GM19240 (cell line): Measurements from ENCODE around the gene SORCS2.

Experiments
- DNase-seq: peaks from one replicate; pipeline ENCODE4 v3.0.0; 2011; ENCODE audit warnings: low spot score; ENCODE audit not compliant: insufficient read length

SORCS2 gene

DNA sequence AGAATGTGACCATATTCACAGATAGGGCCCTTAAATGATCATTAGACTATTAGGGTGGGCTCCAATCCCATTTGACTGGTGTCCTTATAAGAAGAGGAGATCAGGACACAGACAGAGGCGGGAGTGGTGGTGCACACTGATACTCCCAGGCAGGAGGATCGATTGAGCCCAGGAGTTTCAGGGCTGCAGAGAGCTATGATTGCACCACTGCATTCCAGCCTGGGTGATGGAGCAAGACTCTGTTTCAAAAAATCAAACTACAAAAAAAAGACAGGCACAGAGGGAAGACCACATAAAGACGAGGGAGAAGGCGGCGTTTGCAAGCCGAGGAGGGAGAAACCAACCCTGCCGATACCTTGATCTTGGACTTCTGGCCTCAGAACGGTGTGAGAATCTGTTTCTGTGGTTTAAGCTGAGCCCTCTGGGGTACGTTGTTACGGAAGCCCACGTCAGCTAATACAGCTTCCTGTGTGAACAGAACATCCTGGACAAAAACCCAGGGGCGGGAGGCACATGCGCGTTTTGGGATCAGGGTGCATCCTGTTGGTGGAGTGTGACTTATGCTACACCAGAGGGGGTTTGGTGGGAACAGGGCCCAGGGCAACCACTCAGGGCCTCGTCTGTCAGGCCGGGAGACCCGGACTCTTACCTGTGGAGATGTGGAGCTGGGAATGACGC lies 454.2 kb downstream of the SORCS2 start:
- DNase-seq: no peak

DNA sequence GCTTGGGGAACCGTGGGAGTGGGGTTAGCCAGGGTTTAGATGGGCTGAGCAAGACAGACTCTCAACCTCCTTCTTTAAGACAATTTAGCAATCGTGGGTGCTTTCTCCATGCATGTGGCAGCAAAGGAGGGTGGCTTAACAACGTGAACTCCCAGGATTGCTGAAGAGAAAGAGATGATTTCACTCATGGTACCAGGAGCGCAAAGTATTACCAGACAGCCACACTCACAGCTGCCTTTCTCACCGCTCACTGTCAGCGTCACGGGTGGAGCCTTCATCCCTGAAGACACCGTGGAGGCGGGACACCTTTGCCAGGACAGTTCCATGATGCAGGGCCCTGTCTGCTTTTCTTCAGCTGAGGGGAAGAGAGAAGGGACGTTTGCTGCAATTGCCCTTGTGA lies 454.8 kb downstream of the SORCS2 start:
- DNase-seq: no peak

DNA sequence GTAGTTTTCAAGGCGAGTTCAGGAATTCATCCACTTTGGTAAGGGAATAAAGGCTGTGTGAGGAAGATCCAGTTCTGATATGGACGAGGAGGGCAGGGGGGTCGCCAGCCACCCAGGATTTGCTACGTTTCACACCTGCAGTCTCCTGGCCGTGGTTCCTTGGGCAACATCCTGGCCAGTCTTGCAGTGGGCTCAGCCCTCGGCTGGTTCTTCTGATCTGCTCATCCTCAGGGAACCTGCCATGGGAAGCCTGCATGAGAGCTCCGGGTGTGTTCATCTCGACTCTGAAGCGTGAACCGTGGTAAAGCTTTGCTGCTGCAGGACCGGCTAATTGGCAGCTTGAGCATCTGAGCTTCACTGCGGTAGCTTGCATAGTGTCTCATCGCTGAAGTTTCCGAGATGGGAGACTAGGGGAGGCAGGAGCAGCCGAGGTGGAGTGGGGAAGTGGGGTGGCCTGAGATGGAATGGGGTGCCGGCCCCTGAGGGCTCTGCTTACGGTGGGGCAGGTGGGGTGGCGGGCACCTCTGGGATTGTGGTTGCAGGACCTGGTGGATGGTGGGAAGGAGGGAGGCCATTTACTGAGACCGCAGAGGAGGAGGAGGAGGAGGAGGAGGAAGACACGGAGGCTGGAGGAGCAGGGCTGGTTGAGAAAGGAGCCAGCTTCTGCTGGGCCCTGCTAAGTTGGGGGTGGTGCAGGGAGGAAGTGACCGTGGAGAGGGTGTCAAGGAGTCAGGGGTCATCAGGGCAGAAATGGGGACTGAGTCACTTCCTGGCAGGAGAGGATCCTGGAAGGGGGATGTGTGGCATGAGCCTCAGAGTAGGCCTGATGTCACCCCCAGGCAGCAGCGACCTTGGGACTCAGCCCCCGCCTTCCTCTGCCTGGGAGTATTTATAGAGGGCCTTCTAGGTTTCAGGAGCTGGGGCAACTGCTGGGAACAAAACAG lies 455.5 kb downstream of the SORCS2 start:
- DNase-seq: no peak

DNA sequence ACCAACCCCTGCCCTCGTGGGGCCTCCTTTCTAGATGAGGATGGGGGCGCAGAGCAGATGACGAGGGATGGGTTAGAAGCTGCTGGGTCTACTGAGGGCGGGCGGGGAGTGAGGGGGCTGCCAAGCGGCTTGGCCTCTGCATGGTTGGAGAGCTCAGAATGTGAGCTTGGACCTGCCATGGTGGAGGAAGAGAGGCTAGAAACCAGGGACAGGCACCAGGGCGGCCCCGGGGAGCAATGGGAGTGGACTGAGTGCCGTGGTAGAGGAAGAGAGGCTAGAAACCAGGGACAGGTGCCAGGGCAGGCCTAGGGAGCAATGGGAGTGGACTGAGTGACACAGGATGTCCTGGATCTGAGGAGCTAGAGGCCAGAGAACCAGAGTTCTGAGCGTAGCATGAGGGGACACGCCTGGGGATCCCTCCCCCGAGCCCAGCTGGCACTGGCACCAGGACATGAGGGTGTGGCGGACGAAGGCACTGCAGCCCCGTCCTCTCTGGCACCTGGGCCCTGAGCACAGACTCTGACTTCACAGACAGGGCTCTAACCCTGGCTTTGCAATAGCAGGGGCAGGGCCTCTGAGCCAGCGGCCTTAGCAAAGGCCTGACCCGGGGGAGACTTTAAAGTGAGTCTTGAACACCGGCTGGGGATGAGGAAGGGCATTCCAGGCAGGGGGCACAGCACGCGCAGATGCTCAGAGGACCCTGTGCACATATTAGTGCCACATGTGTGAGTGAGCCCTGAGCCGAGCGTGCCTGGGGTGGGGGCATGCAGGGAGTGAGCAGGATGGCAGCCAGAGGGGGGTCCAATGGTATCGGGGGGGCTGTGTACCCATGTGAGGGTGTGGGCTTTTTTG lies 456.4 kb downstream of the SORCS2 start:
- DNase-seq: no peak

DNA sequence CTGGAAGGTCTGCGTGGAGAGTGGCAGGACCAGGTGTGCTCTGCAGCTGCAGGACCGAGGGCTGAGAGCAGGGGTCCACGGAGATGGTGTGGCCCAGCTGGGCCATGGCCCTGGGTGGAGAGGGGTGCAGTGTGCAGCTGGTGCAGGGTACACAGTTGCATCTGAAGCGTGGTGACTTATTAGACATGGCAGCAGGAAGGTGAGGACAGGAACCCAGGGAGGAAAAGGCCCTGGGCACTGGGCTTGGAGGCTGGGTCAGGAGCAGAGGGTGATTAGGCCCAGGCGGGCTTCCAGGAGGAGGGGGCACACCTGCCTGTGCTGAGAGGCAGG lies 457.0 kb downstream of the SORCS2 start:
- no peak for DNase-seq

DNA sequence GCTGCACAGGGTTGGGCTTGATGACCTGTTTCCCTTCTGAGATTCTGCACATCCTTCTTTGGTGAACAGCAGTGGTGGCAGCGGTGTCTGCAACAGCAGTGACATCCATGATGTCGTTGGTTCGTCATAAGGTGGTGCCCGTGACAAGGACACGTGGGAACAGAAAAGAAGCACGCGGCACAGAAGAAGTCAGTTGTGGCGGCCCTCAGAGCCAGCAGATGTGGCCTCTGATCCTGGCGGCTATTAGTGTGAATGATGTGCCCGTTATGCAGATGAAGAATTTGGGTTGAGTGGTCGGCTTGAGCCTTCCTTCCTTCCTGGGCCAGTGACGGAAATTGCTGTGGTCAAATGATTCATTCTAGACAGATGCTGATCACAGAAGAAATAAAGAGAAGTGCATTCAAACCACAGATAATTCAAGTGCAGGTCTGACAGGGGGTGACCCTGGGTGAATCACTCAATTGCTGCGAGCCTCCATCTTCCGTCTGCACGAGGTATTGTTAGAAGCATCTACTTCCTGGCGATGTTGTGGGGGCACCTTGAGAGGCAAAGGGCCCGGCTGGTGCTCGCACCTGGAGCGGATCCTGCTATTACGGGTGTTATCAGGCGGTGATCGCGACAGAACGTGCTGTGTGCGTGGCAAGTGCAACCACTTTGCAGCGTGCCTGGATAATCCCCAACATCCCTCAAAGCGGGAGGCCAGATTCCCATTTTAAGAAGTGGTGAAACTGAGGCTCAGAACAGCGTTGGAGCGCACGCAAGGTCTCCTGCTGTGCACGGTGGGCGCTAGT lies 457.6 kb downstream of the SORCS2 start:
- DNase-seq: no peak

DNA sequence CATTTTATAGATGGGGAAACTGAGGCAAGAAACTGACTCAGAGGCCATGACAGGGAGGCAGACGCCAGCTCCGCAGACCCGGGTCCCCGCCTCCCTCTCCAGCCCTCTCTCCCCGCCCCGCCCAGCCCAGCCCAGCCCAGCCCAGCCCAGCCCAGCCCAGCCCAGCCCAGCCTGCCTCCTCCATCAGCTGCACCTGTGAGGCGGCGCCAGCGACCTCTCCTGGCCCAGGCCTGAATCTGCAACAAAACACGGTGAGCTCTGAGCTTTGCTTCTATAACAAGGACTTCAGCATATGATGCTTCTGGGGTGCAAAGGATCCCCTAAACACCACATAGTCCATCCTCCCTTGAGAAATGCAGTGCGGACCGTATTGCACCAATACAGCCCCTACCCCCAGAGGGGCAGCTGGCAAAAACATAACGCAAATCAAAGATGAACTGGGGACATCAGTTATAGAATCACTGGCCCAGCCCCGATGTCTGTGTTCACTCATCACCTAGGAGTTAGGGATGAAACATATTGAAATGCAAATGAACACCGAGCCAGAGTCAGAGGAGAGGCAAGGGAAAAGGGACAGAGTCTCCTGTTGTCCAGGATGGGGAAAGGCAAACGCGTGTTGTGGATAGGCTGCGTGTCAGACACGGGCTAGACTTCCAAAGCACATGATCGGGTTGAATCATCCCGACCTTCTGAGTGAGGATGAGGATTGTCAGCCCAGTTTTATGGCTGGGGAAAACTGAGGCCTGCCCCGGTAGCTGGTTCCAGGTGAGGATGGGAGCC lies 458.5 kb downstream of the SORCS2 start:
- DNase-seq: no peak

DNA sequence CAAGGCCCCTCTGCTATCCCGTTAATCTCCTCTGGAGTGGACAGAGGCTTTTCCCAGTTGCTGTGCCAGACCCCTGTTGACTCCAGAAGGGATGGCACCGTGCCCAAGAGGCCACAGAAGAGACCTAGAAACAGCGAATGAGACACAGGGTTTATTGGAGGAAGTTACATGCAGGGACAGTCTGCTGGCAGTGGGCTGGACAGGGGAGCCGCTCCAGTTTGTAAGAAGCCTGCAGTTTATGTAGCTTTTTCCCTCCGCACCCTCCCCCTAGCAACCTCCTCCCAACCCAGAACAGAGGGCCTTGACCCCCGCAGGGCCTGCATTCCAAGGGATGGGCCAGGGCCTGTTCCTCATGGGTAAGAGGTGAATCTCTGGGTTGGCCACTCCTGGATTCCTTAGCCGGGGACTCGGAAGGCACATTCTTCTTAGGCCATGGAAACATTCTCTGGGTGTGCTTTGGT lies 459.2 kb downstream of the SORCS2 start:
- DNase-seq: no peak

DNA sequence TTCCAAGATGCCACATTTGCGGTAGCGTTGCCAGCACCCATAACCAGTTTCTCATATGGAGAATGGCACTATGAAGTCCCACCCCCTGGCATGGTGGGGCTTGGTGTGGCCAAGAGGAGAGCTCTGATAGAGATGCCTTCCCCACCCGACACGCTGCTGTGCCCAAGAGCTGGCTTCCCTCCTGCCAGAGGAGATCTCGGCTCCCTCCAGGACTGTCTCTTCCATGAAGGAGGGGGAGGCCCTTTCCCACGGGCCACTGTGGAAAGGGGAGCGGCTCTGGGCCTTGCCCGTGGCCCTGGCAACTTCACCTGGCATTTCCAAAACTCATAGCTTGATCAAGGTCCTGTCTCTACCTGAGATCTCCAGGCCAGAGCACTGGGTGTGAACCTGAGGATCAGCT lies 459.7 kb downstream of the SORCS2 start:
- DNase-seq: no peak

DNA sequence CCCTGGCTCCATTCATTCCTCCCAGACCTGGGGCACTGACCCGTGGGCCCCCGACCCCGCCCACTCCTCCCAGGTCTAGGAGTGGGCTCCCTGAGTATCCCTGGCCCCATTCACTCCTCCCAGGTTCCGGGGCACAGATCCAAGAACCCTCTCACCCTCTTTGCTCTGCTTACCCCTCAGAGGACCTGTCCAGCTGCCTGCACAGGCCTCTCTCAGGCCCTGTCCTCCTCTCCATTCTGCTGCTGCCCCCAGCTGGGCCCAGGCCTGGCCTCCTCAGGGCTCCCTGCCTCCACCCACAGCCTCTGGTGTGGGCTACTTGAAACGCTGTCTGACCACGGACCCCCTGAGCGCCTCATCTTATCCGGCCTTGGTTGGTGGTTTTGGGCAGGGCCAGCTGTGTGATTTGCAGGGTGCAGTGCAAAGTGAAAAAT lies 460.1 kb downstream of the SORCS2 start:
- no peak for DNase-seq

DNA sequence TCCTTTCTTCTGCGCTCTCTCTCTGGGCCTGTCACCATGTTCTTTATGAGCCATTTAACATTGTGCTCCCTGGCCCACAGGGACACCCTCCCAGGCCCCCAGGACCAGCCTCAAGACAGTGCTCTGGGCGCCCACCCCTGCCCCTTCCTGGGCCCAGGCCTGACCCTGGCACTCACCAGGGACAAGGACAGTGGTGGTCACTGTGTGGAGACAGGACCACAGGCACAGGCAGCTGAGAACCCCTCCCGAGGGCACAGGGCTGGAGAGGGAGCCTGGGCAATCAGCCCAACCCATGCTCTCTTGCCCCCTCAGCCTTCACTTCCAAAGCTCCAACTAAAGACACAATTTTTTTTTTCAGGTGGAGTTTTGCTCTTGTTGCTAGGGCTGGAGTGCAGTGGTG lies 460.6 kb downstream of the SORCS2 start:
- no peak for DNase-seq

DNA sequence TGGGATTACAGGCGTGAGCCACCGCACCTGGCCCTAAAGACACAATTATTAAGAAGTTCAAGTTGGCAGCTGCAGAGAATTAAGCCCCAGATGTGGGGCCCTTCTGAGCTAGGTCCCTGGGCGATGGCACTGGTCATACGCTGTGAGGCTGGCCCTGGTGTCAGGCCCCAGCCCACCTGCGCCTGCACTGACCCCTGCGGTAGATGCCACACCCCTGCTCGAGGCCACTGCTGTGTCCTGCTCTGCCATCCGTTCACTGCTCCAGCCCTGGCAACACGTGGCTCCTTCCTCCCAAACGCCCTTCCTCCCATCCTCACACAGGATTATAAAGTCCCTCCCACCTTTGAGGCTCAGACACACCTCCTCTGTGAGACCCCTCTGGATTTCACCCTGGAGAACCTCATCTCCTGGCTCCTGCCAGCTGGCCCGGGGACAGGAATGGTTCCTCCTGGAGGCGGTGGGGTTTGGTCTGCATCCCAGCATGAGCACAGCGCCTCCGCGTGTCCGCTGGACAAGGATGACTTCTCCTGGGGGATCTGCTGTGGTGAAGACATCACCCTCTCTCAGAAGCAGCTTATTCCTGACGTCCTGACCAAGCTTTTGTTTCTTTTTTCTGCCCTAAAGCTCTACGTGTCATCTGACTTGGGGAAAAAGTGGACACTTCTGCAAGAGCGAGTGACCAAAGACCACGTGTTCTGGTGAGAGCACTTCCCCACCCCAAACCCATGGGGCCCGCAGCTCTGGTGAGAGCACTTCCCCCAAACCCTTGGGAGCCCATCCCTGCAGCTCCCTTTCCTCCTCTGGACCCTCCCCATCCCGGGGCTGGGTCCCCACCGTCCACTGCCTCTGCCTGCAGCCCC lies 461.4 kb downstream of the SORCS2 start:
- no peak for DNase-seq

DNA sequence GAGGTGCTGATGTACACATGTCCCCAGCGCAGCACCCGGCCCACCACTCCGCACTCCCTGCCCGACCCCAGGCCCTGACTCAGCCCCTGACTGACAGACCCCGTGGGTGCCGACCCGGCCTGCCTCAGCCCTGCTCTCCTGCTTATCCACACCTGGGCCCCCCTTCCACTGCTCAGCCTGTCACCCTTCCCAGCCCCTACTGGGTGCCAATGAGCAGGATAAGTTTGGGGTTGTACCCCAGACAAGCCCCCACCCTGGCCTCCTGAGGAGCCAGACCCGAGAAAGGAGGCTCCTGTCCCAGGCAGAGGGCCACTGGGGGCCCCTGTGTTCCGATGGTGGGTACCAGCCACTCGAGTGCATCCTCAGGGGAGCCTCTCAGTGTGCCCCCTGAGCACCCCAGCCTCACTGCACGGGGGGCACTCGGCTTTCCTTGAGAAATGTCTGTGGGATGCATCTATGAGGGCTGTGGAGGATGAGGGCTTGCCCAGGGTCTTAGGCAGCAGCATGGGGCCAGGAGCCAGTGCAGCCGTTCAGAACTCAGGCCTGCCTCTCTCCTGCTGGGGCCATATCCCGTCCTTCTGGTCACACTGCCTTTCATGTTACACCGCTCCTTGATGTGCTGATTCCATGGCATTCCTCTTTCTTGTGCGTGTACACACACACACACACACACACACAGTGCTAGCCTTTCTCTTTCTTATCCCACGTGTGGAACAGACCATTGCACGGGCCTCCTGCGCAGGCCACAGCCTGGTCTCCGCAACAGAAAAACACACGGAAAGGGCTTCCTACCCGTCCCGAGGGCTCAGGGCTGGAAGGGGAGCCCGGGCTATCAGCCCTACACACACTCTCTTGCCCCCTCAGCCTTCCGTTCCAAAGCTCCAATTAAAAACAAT lies 462.5 kb downstream of the SORCS2 start:
- DNase-seq: no peak

DNA sequence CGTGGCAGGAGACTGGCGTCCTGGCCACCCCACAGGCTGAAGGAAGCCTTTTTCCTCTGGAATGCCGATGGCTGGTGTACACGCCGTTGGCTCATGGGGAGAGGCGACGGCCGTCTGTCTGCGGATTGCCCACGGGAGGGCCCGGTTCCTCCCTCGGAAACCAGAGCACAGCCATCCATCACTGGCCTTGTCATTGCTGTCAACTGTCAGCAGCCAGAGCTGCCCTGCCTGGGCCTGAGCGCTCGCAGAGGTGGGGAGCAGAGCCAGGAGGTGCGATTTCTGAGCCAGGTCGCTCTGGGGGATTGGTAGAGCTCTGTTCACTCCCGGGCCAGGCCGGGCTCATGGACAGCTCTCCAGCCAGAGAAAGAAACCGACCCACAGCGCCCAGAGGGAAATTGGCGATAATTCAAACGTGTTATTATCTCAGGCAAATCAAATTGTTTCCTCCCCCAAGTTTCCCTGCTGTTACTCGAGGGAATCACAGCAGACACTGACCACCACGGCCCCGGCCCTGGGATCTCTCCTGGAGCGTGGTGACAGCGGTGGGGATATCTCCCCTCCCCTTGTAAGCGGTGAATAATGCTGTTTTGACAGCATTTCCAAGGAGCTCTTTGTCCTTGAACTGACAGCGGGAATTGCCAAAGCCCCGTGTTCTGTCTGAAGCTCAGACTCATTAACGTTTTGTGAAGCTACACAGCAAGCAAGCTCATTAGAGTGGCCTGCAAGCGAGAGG lies 463.3 kb downstream of the SORCS2 start:
- no peak for DNase-seq

DNA sequence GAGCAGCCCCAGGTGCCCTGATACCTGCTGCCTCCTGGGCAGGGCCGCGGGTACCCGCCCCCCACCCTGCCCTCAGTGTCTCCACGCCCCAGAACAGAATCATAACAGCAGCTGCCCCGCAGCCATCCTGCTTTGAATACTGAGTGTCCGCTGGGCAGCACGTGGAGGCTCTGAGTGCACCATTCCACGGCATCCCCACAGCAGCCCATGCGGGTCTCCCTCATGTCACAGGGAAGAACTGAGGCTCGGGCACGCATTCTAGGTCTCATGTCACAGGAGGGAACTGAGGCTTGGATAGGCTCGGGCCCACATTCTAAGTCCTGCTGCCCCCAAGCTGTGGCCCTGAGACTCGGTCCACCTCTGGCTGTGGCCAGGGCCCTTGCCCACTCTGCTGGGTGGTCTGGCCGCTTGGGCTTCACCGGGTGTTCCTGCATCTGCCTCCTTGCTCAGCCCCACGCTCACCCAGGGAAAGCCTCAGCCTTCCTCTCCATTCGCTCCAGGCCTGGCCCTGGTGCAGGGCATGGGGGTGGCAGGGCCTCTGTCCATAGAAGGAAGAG lies 464.0 kb downstream of the SORCS2 start:
- no peak for DNase-seq

DNA sequence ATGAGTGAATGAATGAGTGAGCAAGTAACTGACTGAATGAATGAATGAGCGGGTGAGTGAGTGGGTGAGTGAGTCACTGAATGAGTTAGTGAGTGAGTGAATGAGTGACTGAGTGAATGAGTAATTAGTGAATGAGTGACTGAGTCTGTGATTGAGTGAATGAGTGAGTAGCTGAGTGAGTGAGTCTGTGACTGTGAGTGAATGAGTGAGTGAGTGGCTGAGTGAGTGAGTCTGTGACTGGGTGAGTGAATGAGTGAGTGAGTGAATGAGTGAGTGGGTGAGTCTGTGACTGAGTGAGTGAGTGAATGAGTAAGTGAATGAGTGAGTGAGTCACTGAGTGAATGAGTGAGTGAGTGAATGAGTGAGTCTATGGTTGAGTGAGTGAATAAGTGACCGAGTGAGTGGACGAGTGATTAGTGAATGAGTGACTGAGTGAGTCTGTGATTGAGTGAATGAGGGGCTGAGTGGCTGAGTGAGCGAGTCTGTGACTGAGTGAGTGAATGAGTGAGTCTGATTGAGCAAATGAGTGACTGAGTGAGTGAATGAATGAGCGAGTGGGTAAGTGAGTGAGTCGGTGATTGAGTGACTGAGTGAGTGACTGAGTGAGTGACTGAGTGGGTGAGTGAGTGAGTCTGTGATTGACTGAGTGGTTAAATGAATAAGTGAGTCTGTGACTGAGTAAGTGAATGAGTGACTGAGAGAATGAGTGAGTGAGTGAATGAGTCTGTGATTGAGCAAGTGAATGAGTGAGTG lies 465.4 kb downstream of the SORCS2 start:
- no peak for DNase-seq
